CD14-positive monocyte (primary cell): ENCODE measurements around the gene KCNN4. TPM values are rescaled to one million over a fixed set of nuclear protein-coding genes. Genes with fewer than 3 reads are reported as not detected.

Experiments
- DNase-seq, 3 donors: peaks; one replicate each; pipeline ENCODE4 v3.0.0-alpha.2; 2011 to 2022
- H2AFZ ChIP-seq: 2 replicates; pipeline ENCODE4 v1.6.0; 2012; ENCODE audit warnings: mild to moderate bottlenecking, low read depth, low read length, inconsistent platforms; ENCODE audit not compliant: insufficient read depth, poor library complexity, severe bottlenecking
- H3K27ac ChIP-seq, 2 donors: 1 replicate in 1 of 2; 2 replicates in 1 of 2; pipeline ENCODE4 v1.5.1; 2012 to 2013; ENCODE audit warnings: low read length in 2 of 2, control low read depth in 1 of 2, inconsistent platforms in 1 of 2, low read depth in 1 of 2, mild to moderate bottlenecking in 1 of 2
- H3K27me3 ChIP-seq, 2 donors: one replicate each; pipeline versions ENCODE4 v1.6.0 to v1.6.1; 2011 to 2013; ENCODE audit warnings: low read length in 2 of 2; ENCODE audit not compliant: control insufficient read depth in 2 of 2, insufficient read depth in 2 of 2
- H3K36me3 ChIP-seq, 2 donors: replicated peaks in 1 of 2; 1 replicate in 1 of 2; 2 replicates in 1 of 2; pipeline versions ENCODE4 v1.5.1 to v1.6.1; 2012 to 2013; ENCODE audit warnings: low read length in 2 of 2, control low read depth in 1 of 2, inconsistent platforms in 1 of 2, mild to moderate bottlenecking in 1 of 2; ENCODE audit not compliant: insufficient read depth in 2 of 2, control insufficient read depth in 1 of 2
- H3K4me1 ChIP-seq, 2 donors: 1 replicate in 1 of 2; 2 replicates in 1 of 2; pipeline versions ENCODE4 v1.5.1 to v1.6.1; 2012 to 2013; ENCODE audit warnings: low read length in 2 of 2, control low read depth in 1 of 2, inconsistent platforms in 1 of 2, mild to moderate bottlenecking in 1 of 2, moderate library complexity in 1 of 2; ENCODE audit not compliant: insufficient read depth in 2 of 2, control insufficient read depth in 1 of 2
- H3K4me2 ChIP-seq: replicated peaks from 2 replicates; pipeline ENCODE3; 2012; ENCODE audit warnings: low read length, moderate library complexity, mild to moderate bottlenecking; ENCODE audit not compliant: poor library complexity, severe bottlenecking; ENCODE audit errors: extremely low read depth
- H3K4me3 ChIP-seq, 3 experiments: fragments of 200-600 bp in 1 of 3; sonication (generic) in 1 of 3; replicated peaks in 1 of 3; 1 replicate in 2 of 3; 2 replicates in 1 of 3; pipeline ENCODE4 v1.5.1; 2011 to 2013; ENCODE audit warnings: low read length in 3 of 3, mild to moderate bottlenecking in 3 of 3, control low read depth in 2 of 3, low read depth in 2 of 3, inconsistent platforms in 1 of 3, moderate library complexity in 1 of 3
- H3K79me2 ChIP-seq: 2 replicates; pipeline ENCODE4 v1.6.0; 2012; ENCODE audit warnings: mild to moderate bottlenecking, control low read depth, inconsistent platforms, low read length, moderate library complexity; ENCODE audit not compliant: insufficient read depth
- H3K9ac ChIP-seq: 2 replicates; pipeline ENCODE4 v1.6.0; 2017; ENCODE audit warnings: low read length, mild to moderate bottlenecking; ENCODE audit not compliant: insufficient read depth, poor library complexity, severe bottlenecking
- H3K9me3 ChIP-seq, 2 donors: replicated peaks in 1 of 2; 1 replicate in 1 of 2; 2 replicates in 1 of 2; pipeline versions ENCODE4 v1.5.1 to v1.6.1; 2012 to 2013; ENCODE audit warnings: low read length in 2 of 2, control low read depth in 1 of 2; ENCODE audit not compliant: control insufficient read depth in 1 of 2, insufficient read depth in 1 of 2
- H4K20me1 ChIP-seq: 2 replicates; pipeline ENCODE4 v1.6.0; 2012; ENCODE audit warnings: mild to moderate bottlenecking, low read length, control low read depth, moderate library complexity; ENCODE audit not compliant: insufficient read depth
- H3K27ac Mint-ChIP-seq, 7 donors: one replicate each; pipeline ENCODE4 v1.8.0; 2020; ENCODE audit warnings: mild to moderate bottlenecking in 7 of 7, mixed read lengths in 7 of 7, moderate library complexity in 6 of 7, inconsistent platforms in 2 of 7
- H3K27me3 Mint-ChIP-seq, 3 donors: one replicate each; pipeline ENCODE4 v1.8.0; 2021 to 2022; ENCODE audit warnings: low read depth in 3 of 3, mild to moderate bottlenecking in 3 of 3, mixed read lengths in 3 of 3, moderate library complexity in 3 of 3, inconsistent platforms in 1 of 3
- H3K36me3 Mint-ChIP-seq, 2 donors: one replicate each; pipeline ENCODE4 v1.8.0; 2020; ENCODE audit warnings: mixed read lengths in 2 of 2, inconsistent platforms in 1 of 2, mild to moderate bottlenecking in 1 of 2
- H3K4me1 Mint-ChIP-seq: one replicate; pipeline ENCODE4 v1.8.0; 2020; ENCODE audit warnings: mild to moderate bottlenecking, mixed read lengths
- H3K4me3 Mint-ChIP-seq, 2 donors: one replicate each; pipeline ENCODE4 v1.8.0; 2020; ENCODE audit warnings: mild to moderate bottlenecking in 2 of 2, mixed read lengths in 2 of 2, moderate library complexity in 1 of 2
- H3K9me3 Mint-ChIP-seq, 7 donors: one replicate each; pipeline ENCODE4 v1.8.0; 2020 to 2022; ENCODE audit warnings: mixed read lengths in 7 of 7, mild to moderate bottlenecking in 6 of 7, moderate library complexity in 6 of 7, inconsistent platforms in 2 of 7
- WGBS: methylation state at CpG from one replicate; pipeline ENCODE4 v1.1.5; 2013; ENCODE audit warnings: missing lambda C conversion rate; ENCODE audit not compliant: insufficient coverage; 5-methylcytosine and 5-hydroxymethylcytosine counted together
- intact Hi-C, 2 donors: fragments of 100-400 bp; cut with micrococcal nuclease; formaldehyde crosslinking; loops; one replicate each; pipeline versions ENCODE4 v1.15.0 to v1.15.1; 2023
- polyA plus RNA-seq, 3 donors: library from polyadenylated mRNA; depleted of rRNA in 1 of 3; unstranded in 2 of 3; stranded (reverse) in 1 of 3; fragments of 300-500 nt in 2 of 3; fragments of >200 nt in 1 of 3; fragmentation: Illumina TruSeq in 2 of 3; gene quantifications; 1 replicate in 2 of 3; 2 replicates in 1 of 3; pipeline ENCODE4 v1.2.3, GENCODE V29; 2012 to 2021
- TF ChIP-seq, protein P1 (sequence below): fragments of 200-600 bp; IDR thresholded peaks from one replicate; pipeline ENCODE4 v1.8.0; 2022; ENCODE audit warnings: antibody characterized with exemption, mild to moderate bottlenecking

KCNN4 gene
- polyA plus RNA-seq, 3 donors, result 12.9 to 70.4 (median 17.1) TPM

DNA sequence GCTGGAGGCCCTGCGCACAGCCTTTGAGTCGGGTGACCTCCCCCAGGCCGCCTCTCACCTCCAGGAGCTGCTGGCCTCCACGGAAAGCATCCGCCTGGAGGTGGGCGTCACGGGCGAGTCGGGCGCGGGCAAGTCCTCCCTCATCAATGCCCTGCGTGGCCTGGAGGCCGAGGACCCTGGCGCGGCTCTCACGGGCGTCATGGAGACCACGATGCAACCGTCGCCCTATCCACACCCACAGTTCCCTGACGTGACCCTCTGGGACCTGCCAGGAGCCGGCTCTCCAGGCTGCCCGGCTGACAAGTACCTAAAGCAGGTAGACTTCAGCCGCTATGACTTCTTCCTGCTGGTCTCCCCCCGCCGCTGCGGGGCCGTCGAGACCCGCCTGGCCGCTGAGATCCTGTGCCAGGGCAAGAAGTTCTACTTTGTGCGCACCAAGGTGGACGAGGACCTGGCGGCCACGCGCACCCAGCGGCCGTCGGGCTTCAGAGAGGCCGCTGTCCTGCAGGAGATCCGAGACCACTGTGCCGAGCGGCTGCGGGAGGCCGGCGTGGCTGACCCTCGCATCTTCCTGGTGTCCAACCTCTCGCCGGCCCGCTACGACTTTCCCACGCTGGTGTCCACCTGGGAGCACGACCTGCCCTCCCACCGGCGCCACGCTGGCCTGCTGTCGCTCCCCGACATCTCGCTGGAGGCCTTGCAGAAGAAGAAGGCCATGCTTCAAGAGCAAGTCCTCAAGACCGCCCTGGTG, 62.0 kb downstream of the KCNN4 start:
- H3K4me2 ChIP-seq, result no peak overlapping the region
- H4K20me1 ChIP-seq, result no peaks in the 10 kb centered on the region
- H3K36me3 Mint-ChIP-seq, result no peaks in the 10 kb centered on the region
- intact Hi-C loops, result no loop called here
- no peak for DNase-seq
- no peak overlapping the region for H3K9ac ChIP-seq
- peaks cover 12 to 29% (median 19%) of the 10 kb centered on the region in 3 donors for H3K27me3 Mint-ChIP-seq
- no peaks in the 10 kb centered on the region for H3K79me2 ChIP-seq
- no peaks in the 10 kb centered on the region for H3K27me3 ChIP-seq
- H3K27ac Mint-ChIP-seq, result no peak overlapping the region
- H3K4me1 ChIP-seq, result no peaks in the 10 kb centered on the region
- peaks cover 0 to 1% (median 0%) of the 10 kb centered on the region in 7 donors for H3K9me3 Mint-ChIP-seq
- WGBS, result 97% methylated on average over 58 of the region's 60 CpGs
- no peaks in the 10 kb centered on the region for H3K36me3 ChIP-seq
- no peak overlapping the region for H3K4me3 ChIP-seq
- no peaks in the 10 kb centered on the region for H3K9me3 ChIP-seq
- H3K27ac ChIP-seq, result no peak overlapping the region
- peaks cover 3% of the 10 kb centered on the region for H3K4me1 Mint-ChIP-seq
- H2AFZ ChIP-seq, result no peak overlapping the region
- TF ChIP-seq, protein P1, sequence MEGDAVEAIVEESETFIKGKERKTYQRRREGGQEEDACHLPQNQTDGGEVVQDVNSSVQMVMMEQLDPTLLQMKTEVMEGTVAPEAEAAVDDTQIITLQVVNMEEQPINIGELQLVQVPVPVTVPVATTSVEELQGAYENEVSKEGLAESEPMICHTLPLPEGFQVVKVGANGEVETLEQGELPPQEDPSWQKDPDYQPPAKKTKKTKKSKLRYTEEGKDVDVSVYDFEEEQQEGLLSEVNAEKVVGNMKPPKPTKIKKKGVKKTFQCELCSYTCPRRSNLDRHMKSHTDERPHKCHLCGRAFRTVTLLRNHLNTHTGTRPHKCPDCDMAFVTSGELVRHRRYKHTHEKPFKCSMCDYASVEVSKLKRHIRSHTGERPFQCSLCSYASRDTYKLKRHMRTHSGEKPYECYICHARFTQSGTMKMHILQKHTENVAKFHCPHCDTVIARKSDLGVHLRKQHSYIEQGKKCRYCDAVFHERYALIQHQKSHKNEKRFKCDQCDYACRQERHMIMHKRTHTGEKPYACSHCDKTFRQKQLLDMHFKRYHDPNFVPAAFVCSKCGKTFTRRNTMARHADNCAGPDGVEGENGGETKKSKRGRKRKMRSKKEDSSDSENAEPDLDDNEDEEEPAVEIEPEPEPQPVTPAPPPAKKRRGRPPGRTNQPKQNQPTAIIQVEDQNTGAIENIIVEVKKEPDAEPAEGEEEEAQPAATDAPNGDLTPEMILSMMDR, result no peak
- H3K4me3 Mint-ChIP-seq, result no peak overlapping the region

Other genes starting within 250 kb of the KCNN4 start
- under 1 TPM; 0.25 to 0.79 (median 0.29) TPM for gene ZNF575, start 247.8 kb downstream of the KCNN4 start, polyA plus RNA-seq
- 10 to 100 TPM; 13.1 to 23.0 (median 19.3) TPM for gene XRCC1, start 205.4 kb downstream of the KCNN4 start, polyA plus RNA-seq
- 1 to 10 TPM in 1 of 3 donors, under 1 TPM in 2; 0.83 to 1.3 (median 0.93) TPM for gene PINLYP, start 205.2 kb downstream of the KCNN4 start, polyA plus RNA-seq
- 10 to 100 TPM in 1 of 3 donors, 1 to 10 TPM in 2; 1.8 to 49.6 (median 2.9) TPM for gene IRGQ, start 184.8 kb downstream of the KCNN4 start, polyA plus RNA-seq
- 1 to 10 TPM; 3.6 to 8.4 (median 7.2) TPM for gene ZNF576, start 184.4 kb downstream of the KCNN4 start, polyA plus RNA-seq
- under 1 TPM in 1 of 3 donors, not detected in 2; 0.36 TPM for gene SRRM5, start 168.9 kb downstream of the KCNN4 start, polyA plus RNA-seq
- 1 to 10 TPM; 3.8 to 5.6 (median 3.9) TPM for gene ZNF428, start 161.3 kb downstream of the KCNN4 start, polyA plus RNA-seq
- under 1 TPM; 0.10 to 0.91 (median 0.31) TPM for gene CADM4, start 141.1 kb downstream of the KCNN4 start, polyA plus RNA-seq
- gene PLAUR, start 110.8 kb downstream of the KCNN4 start, polyA plus RNA-seq, result 1,000 to 10,000 TPM in 1 of 3 donors, 100 to 1,000 TPM in 2; 212 to 1,340 (median 284) TPM
- gene IRGC, start 64.9 kb downstream of the KCNN4 start, polyA plus RNA-seq, result not detected
- gene SMG9, start 26.0 kb downstream of the KCNN4 start, polyA plus RNA-seq, result 10 to 100 TPM in 1 of 3 donors, 1 to 10 TPM in 2; 1.3 to 26.1 (median 2.4) TPM
- under 1 TPM; 0.19 to 0.39 (median 0.24) TPM for gene LYPD5, start 21.5 kb upstream of the KCNN4 start, polyA plus RNA-seq
- gene ZNF283, start 46.3 kb upstream of the KCNN4 start, polyA plus RNA-seq, result 1 to 10 TPM in 2 of 3 donors, under 1 TPM in 1; 0.80 to 2.5 (median 2.0) TPM
- gene ZNF404, start 103.0 kb upstream of the KCNN4 start, polyA plus RNA-seq, result under 1 TPM in 1 of 3 donors, not detected in 2; 0.44 TPM
- 1 to 10 TPM; 2.1 to 6.3 (median 6.0) TPM for gene ZNF45, start 154.3 kb upstream of the KCNN4 start, polyA plus RNA-seq
- gene ZNF221, start 170.3 kb upstream of the KCNN4 start, polyA plus RNA-seq, result under 1 TPM in 2 of 3 donors, not detected in 1; 0.13 to 0.29 TPM
- 1 to 10 TPM; 1.2 to 3.0 (median 1.4) TPM for gene ZNF155, start 203.2 kb upstream of the KCNN4 start, polyA plus RNA-seq
- 1 to 10 TPM; 1.0 to 3.9 (median 1.3) TPM for gene ZNF230, start 222.0 kb upstream of the KCNN4 start, polyA plus RNA-seq
- 1 to 10 TPM; 1.0 to 1.5 (median 1.1) TPM for gene ZNF222, start 244.4 kb upstream of the KCNN4 start, polyA plus RNA-seq